Measurements from ENCODE around the gene IL17B. TPM values are rescaled to one million over a fixed set of nuclear protein-coding genes. Genes with fewer than 3 reads are reported as not detected.

Gene IL17B
- total and polyA plus RNA-seq, 9 of the 15 experiments (the other 6 are each of a cell fraction or from before 2014, with no cell fraction given) = 0.28 to 2.6 (median 0.53) TPM; not detected in 2

GRCh38 chr5:149381986-149382338 is 2.9 kb upstream of the IL17B start:
- intact Hi-C loops (cut with micrococcal nuclease) = loop anchor here (1.0 to 5.0 kb wide), 3 partner anchors 52 to 235 kb away; no protein-coding TSS in a partner anchor
- in situ Hi-C loops (cut with MboI) = no loop called here
- Histone ChIP-seq H3K9me1 (ENCODE audit: control insufficient read depth, insufficient read depth, low read length) (no peaks in the 10 kb centered on the region), H4K20me1 (replicated peaks; ENCODE audit: control insufficient read depth, insufficient read depth, low read length) (no peaks in the 10 kb centered on the region), H3K36me3 (ENCODE audit: control insufficient read depth, insufficient read depth, low read length) (no peaks in the 10 kb centered on the region), H3K27ac (ENCODE audit: extremely low read depth, low read depth, low read length) (no peak overlapping the region), H3K9ac (ENCODE audit: insufficient read depth in 1 of 2, low read depth in 2 of 2, low read length in 2 of 2) (peak overlapping the region in 1 of 2 experiments; percentile 70; a peak in 1 of 4 replicates), H3K4me3 (no peak overlapping the region), H3K79me2 (ENCODE audit: control insufficient read depth, insufficient read depth, low read length) (no peaks in the 10 kb centered on the region), H3K27me3 (ENCODE audit: control insufficient read depth in 2 of 2, insufficient read depth in 2 of 2, low read length in 2 of 2) (no peaks in the 10 kb centered on the region), H3K9me3 (replicated peaks; ENCODE audit: control insufficient read depth, insufficient read depth, low read depth, low read length) (no peaks in the 10 kb centered on the region), H3K4me2 (ENCODE audit: insufficient read depth, low read length) (no peak overlapping the region), H2AFZ (ENCODE audit: low read depth, low read length) (peak overlapping the region; percentile 78; the same call in 1 of the 2 replicates), H3K4me1 (replicated peaks in 1 of 2; ENCODE audit: control insufficient read depth in 2 of 2, insufficient read depth in 2 of 2, low read length in 2 of 2) (peaks cover 3 to 25% of the 10 kb centered on the region in 2 experiments; a peak in 3 of 5 replicates)
- POLR2A ChIA-PET = interaction anchor here (1.1 kb wide), 2 partner anchors 9 to 14 kb away, joined by 3 to 4 read pairs; no protein-coding TSS in a partner anchor
- BruUV-seq (replicated peaks) = no TSS peak
- WGBS (ENCODE audit: insufficient coverage, low coverage, missing lambda C conversion rate) = 38% methylated on average over 16 of the region's 16 CpGs
- CTCF ChIA-PET (ENCODE audit: low intra/inter-chr PET ratio) = interaction anchor here (0.6 to 2.5 kb wide), 7 partner anchors 9 to 471 kb away, joined by 3 to 20 read pairs (median 4); no protein-coding TSS in a partner anchor
- peak; percentile 81 to 85 (median 84) for DNase-seq (ENCODE audit: extremely low read depth in 1 of 4, low spot score in 3 of 4)
- FAIRE-seq = peak; percentile 80
- peak; percentile 97 for ATAC-seq
- TF ChIP-seq MIER1 (IDR thresholded peaks at IDR 0.05; ENCODE audit: low read depth) (no peak), FOXO4 (CRISPR knock-in tag; IDR thresholded peaks at IDR 0.05) (no peak), SMARCB1 (IDR thresholded peaks at IDR 0.05; ENCODE audit: insufficient read length, low read depth) (no peak), EZH2 (IDR thresholded peaks at IDR 0.05; ENCODE audit: borderline replicate concordance, low read depth, low read length) (no peak), BACH1 (tag; IDR thresholded peaks at IDR 0.05) (no peak), GABPB1 (CRISPR knock-in tag; IDR thresholded peaks at IDR 0.05) (no peak; the same call in 1 of the 2 replicates), ZNF41 (CRISPR knock-in tag; conservative IDR thresholded peaks at IDR 0.05) (no peak), TRIM28 (IDR thresholded peaks at IDR 0.05) (no peak), DMBX1 (CRISPR knock-in tag; IDR thresholded peaks at IDR 0.05; ENCODE audit: borderline replicate concordance) (no peak)
- TF ChIP-seq, protein P1, sequence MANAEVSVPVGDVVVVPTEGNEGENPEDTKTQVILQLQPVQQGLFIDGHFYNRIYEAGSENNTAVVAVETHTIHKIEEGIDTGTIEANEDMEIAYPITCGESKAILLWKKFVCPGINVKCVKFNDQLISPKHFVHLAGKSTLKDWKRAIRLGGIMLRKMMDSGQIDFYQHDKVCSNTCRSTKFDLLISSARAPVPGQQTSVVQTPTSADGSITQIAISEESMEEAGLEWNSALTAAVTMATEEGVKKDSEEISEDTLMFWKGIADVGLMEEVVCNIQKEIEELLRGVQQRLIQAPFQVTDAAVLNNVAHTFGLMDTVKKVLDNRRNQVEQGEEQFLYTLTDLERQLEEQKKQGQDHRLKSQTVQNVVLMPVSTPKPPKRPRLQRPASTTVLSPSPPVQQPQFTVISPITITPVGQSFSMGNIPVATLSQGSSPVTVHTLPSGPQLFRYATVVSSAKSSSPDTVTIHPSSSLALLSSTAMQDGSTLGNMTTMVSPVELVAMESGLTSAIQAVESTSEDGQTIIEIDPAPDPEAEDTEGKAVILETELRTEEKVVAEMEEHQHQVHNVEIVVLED (CRISPR knock-in tag; IDR thresholded peaks at IDR 0.05) = no peak
- TF ChIP-seq, protein P2, sequence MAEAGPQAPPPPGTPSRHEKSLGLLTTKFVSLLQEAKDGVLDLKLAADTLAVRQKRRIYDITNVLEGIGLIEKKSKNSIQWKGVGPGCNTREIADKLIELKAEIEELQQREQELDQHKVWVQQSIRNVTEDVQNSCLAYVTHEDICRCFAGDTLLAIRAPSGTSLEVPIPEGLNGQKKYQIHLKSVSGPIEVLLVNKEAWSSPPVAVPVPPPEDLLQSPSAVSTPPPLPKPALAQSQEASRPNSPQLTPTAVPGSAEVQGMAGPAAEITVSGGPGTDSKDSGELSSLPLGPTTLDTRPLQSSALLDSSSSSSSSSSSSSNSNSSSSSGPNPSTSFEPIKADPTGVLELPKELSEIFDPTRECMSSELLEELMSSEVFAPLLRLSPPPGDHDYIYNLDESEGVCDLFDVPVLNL (CRISPR knock-in tag; IDR thresholded peaks at IDR 0.05; ENCODE audit: low read depth) = no peak
- TF ChIP-seq, protein P3, sequence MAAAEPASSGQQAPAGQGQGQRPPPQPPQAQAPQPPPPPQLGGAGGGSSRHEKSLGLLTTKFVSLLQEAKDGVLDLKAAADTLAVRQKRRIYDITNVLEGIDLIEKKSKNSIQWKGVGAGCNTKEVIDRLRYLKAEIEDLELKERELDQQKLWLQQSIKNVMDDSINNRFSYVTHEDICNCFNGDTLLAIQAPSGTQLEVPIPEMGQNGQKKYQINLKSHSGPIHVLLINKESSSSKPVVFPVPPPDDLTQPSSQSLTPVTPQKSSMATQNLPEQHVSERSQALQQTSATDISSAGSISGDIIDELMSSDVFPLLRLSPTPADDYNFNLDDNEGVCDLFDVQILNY (CRISPR knock-in tag; IDR thresholded peaks at IDR 0.05) = no peak
- TF ChIP-seq, protein P4, sequence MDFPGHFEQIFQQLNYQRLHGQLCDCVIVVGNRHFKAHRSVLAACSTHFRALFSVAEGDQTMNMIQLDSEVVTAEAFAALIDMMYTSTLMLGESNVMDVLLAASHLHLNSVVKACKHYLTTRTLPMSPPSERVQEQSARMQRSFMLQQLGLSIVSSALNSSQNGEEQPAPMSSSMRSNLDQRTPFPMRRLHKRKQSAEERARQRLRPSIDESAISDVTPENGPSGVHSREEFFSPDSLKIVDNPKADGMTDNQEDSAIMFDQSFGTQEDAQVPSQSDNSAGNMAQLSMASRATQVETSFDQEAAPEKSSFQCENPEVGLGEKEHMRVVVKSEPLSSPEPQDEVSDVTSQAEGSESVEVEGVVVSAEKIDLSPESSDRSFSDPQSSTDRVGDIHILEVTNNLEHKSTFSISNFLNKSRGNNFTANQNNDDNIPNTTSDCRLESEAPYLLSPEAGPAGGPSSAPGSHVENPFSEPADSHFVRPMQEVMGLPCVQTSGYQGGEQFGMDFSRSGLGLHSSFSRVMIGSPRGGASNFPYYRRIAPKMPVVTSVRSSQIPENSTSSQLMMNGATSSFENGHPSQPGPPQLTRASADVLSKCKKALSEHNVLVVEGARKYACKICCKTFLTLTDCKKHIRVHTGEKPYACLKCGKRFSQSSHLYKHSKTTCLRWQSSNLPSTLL (IDR thresholded peaks at IDR 0.05) = no peak
- TF ChIP-seq, protein P5, sequence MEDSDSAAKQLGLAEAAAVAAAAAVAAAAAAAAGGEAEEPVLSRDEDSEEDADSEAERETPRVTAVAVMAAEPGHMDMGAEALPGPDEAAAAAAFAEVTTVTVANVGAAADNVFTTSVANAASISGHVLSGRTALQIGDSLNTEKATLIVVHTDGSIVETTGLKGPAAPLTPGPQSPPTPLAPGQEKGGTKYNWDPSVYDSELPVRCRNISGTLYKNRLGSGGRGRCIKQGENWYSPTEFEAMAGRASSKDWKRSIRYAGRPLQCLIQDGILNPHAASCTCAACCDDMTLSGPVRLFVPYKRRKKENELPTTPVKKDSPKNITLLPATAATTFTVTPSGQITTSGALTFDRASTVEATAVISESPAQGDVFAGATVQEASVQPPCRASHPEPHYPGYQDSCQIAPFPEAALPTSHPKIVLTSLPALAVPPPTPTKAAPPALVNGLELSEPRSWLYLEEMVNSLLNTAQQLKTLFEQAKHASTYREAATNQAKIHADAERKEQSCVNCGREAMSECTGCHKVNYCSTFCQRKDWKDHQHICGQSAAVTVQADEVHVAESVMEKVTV (CRISPR knock-in tag; IDR thresholded peaks at IDR 0.05) = peak; percentile 82

Measured in K562 (cell line).